AG04450 (cell line): ENCODE results near the gene EHBP1L1. TPM values are rescaled to one million over a fixed set of nuclear protein-coding genes. Genes with fewer than 3 reads are reported as not detected.

ENCODE experiments used
- CTCF ChIA-PET: fragments of 300-600, 350-600 bp; formaldehyde crosslinking; extraction: SDS; loops from one replicate; lab custom pipeline; 2022; ENCODE audit warnings: antibody characterized with exemption, inconsistent platforms; lab: Charles Lee
- POLR2A ChIA-PET: fragments of 350-600 bp; formaldehyde crosslinking; extraction: SDS; loops from one replicate; lab custom pipeline; 2021; ENCODE audit warnings: antibody characterized with exemption, inconsistent platforms; lab: Yijun Ruan, JAX
- DNase-seq: peaks from one replicate; pipeline ENCODE4 v3.0.0-alpha.2; 2011; ENCODE audit warnings: low read depth, low spot score
- H3K27ac ChIP-seq: one replicate; pipeline ENCODE4 v1.5.1; 2012; ENCODE audit warnings: low read depth, low read length, control low read depth
- H3K27me3 ChIP-seq: one replicate; pipeline ENCODE4 v1.6.0; 2012; ENCODE audit warnings: low read length; ENCODE audit not compliant: control insufficient read depth, insufficient read depth
- H3K4me3 ChIP-seq: 2 replicates; pipeline ENCODE4 v1.5.1; 2011; ENCODE audit warnings: mild to moderate bottlenecking, low read depth, low read length, control low read depth
- H3K9me3 ChIP-seq: 2 replicates; pipeline ENCODE4 v1.5.1; 2012; ENCODE audit warnings: low read length; ENCODE audit not compliant: control insufficient read depth, insufficient read depth
- polyA plus RNA-seq: library from polyadenylated mRNA; depleted of rRNA; stranded (reverse); fragments of >200 nt; gene quantifications from 2 replicates; pipeline ENCODE4 v1.2.3, GENCODE V29; 2011
- TF ChIP-seq, protein P1 (sequence below): IDR thresholded peaks from 2 replicates; pipeline ENCODE4 v1.5.1; 2011; ENCODE audit warnings: low read depth, low read length, control low read depth, inconsistent platforms

The EHBP1L1 gene
- polyA plus RNA-seq, 1 experiment = 11.3 TPM

DNA sequence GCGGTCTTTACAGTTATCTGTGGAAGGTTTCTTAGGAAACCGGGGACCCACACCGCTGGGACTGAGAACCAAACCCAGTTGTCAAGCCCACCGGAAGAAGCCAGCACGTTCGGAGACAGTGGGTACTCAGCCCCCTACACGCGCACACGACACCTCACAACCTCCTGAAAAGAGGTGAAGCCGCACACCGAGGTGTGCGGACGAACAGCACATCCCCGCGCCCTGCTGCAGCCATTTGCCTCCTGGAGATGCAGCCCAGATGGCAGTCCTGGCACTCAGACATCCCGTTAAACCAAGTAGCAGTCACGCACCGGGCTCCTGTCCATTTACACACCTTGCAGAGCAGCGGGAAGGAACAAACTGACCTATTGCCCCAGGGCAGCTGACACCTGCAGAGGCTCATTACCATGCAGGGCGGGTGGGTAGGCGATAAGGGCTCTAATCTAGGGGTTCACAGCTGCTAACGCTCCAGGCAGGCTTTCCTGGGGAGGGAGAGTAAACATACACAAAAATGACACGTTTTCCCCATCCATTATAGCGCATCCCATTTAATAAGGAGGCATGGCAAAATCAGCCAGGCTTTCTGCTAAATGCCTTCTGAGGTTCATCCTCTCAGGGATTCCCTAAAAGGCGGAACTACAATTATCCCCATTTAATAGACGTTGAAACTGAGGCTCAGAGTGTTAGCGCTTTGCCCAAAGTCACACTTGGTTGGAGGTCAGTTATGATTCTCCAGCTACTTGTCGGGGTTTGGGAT lies 864 bp upstream of the EHBP1L1 start:
- Histone ChIP-seq H3K9me3 (peaks cover 4% of the 10 kb centered on the region; the same call in 1 of the 2 replicates), H3K27me3 (no peaks in the 10 kb centered on the region), H3K27ac (peak overlapping the region; percentile 39), H3K4me3 (peak overlapping the region; percentile 58)
- POLR2A ChIA-PET = interaction anchor here (1.2 kb wide), 1 partner anchor 40 kb away, joined by 5 read pairs; the partner anchor contains the start of gene PCNX3
- CTCF ChIA-PET = interaction anchor here (1.5 to 2.3 kb wide), 2 partner anchors 19 to 34 kb away, joined by 7 to 8 read pairs; no protein-coding TSS in a partner anchor
- no peak for DNase-seq
- TF ChIP-seq, protein P1, sequence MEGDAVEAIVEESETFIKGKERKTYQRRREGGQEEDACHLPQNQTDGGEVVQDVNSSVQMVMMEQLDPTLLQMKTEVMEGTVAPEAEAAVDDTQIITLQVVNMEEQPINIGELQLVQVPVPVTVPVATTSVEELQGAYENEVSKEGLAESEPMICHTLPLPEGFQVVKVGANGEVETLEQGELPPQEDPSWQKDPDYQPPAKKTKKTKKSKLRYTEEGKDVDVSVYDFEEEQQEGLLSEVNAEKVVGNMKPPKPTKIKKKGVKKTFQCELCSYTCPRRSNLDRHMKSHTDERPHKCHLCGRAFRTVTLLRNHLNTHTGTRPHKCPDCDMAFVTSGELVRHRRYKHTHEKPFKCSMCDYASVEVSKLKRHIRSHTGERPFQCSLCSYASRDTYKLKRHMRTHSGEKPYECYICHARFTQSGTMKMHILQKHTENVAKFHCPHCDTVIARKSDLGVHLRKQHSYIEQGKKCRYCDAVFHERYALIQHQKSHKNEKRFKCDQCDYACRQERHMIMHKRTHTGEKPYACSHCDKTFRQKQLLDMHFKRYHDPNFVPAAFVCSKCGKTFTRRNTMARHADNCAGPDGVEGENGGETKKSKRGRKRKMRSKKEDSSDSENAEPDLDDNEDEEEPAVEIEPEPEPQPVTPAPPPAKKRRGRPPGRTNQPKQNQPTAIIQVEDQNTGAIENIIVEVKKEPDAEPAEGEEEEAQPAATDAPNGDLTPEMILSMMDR = no peak

GRCh38 chr11:65576232-65576866 lies 496 bp downstream of the EHBP1L1 start:
- DNase-seq = no peak
- H3K4me3 ChIP-seq = peak overlapping the region; percentile 65
- TF ChIP-seq, protein P1 = no peak
- H3K9me3 ChIP-seq = no peaks in the 10 kb centered on the region
- peak overlapping the region; percentile 21 for H3K27ac ChIP-seq
- H3K27me3 ChIP-seq = no peaks in the 10 kb centered on the region
- ChIA-PET CTCF (interaction anchor here (0.6 to 2.3 kb wide), 3 partner anchors 18 to 271 kb away, joined by 3 to 17 read pairs (median 8); no protein-coding TSS in a partner anchor), POLR2A (interaction anchor here (0.6 to 1.1 kb wide), 4 partner anchors 17 to 143 kb away, joined by 3 to 5 read pairs (median 3); no protein-coding TSS in a partner anchor)

DNA sequence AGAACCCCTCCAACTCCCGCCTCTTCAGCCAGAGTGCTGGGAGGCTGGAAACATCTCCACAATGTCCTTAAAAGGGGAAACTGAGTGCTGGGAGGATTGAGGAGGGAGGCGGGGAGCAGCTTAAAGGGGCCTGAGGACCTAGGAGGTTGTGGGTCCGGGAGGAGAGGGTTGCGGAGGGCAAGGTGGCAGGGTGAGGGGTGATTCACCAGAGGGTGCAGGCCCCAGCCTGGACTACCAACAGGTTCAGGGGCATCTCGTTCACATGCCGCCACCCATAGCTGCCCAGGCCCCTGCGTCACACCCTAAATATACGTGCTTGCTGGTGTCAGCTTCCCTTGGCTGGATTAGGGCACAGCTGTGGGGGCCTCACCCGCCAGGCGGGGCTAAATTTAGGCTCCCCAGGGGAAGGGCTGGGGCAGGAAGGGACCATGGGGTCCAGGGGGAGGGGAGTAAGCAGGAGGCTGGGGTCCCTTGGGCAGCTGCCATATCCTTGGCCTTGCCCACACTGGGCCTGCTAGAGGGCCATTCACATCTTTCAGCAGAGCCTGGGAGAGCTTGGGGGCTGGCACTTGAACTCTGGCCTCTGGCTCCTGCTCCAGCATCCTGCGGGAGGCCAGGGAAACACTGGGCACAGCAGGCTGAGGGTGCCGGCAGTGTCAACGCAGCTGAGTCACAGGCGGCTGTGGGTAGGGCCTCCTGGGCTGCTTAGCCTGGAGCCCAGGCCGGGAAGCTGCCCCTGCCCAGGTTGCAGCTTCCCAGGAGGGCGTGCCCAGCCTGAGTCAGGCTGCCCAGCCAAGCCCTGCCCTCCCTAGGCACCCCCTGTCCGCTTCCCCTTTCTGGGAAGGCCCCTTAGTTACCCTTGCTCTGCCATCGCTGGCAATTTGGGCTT lies 1.3 kb downstream of the EHBP1L1 start:
- DNase-seq = no peak
- H3K27me3 ChIP-seq = no peaks in the 10 kb centered on the region
- CTCF ChIA-PET = interaction anchor here (0.6 to 2.3 kb wide), 3 partner anchors 17 to 270 kb away, joined by 3 to 17 read pairs (median 8); no protein-coding TSS in a partner anchor
- no peaks in the 10 kb centered on the region for H3K9me3 ChIP-seq
- peak overlapping the region; percentile 47 for H3K27ac ChIP-seq
- TF ChIP-seq, protein P1 = no peak
- POLR2A ChIA-PET = interaction anchor here (0.6 to 1.2 kb wide), 5 partner anchors 17 to 75 kb away, joined by 3 to 5 read pairs (median 3); partner anchors contain the start of gene KCNK7
- peak overlapping the region; percentile 65 for H3K4me3 ChIP-seq

GRCh38 chr11:65577756-65578109 lies 1.9 kb downstream of the EHBP1L1 start:
- DNase-seq = no peak
- Histone ChIP-seq H3K27me3 (no peaks in the 10 kb centered on the region), H3K4me3 (peak overlapping the region; percentile 65), H3K27ac (peak overlapping the region; percentile 47), H3K9me3 (no peaks in the 10 kb centered on the region)
- POLR2A ChIA-PET = interaction anchor here (1.1 to 1.2 kb wide), 2 partner anchors 16 to 37 kb away, joined by 3 read pairs; no protein-coding TSS in a partner anchor
- CTCF ChIA-PET = interaction anchor here (1.0 to 1.9 kb wide), 2 partner anchors 12 to 16 kb away, joined by 5 to 17 read pairs; no protein-coding TSS in a partner anchor
- TF ChIP-seq, protein P1 = no peak
